Stimulated activated naive B cell treated with anti-CD40 and anti-IgM and Interleukin-4, amounts not matched to agents 10 μg/mL and 1 μg/mL and 100 μg/mL, for 72 hours (primary cell): ENCODE results near the gene MSLN.

Experiments
- ATAC-seq, 2 donors: fragments of 150-1000 bp; cut with Tn5 transposase; replicated peaks; 2 replicates each; pipeline ENCODE4 v1.10.0; 2021; ENCODE audit warnings: moderate library complexity in 1 of 2
- DNase-seq: peaks from one replicate; pipeline ENCODE4 v3.0.0; 2021
- H3K27ac Mint-ChIP-seq: one replicate; pipeline ENCODE4 v1.8.0; 2022; ENCODE audit warnings: mild to moderate bottlenecking, mixed read lengths
- H3K27me3 Mint-ChIP-seq, 2 donors: one replicate each; pipeline ENCODE4 v1.8.0; 2022; ENCODE audit warnings: mixed read lengths in 2 of 2
- H3K36me3 Mint-ChIP-seq, 2 donors: one replicate each; pipeline ENCODE4 v1.8.0; 2022; ENCODE audit warnings: mixed read lengths in 2 of 2, mild to moderate bottlenecking in 1 of 2
- H3K4me1 Mint-ChIP-seq, 2 donors: one replicate each; pipeline ENCODE4 v1.8.0; 2022; ENCODE audit warnings: mixed read lengths in 2 of 2, mild to moderate bottlenecking in 1 of 2
- H3K4me3 Mint-ChIP-seq, 2 donors: one replicate each; pipeline ENCODE4 v1.8.0; 2022; ENCODE audit warnings: mild to moderate bottlenecking in 2 of 2, mixed read lengths in 2 of 2, moderate library complexity in 1 of 2
- H3K9me3 Mint-ChIP-seq, 2 donors: one replicate each; pipeline ENCODE4 v1.8.0; 2022; ENCODE audit warnings: mixed read lengths in 2 of 2, mild to moderate bottlenecking in 1 of 2

The MSLN gene

DNA sequence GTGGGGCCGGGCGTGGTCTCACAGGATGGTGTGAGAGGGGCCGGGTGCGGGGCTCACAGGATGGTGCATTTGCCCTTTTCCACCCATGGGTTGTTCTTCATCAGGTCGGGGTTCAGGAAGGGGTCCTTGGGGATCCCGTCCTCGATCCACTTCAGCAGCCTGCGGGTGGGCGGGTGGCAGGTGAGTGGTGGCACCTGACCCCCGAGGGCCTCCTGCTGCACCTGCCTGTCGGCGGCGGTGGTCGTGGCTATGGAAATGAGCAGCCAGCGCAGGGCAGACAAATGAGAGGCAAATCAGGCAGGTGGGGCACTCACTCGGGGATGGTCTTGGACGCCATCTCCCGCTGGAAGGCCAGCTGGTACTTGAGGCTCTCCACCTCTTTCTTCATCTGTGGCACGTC, 38.1 kb downstream of the MSLN start:
- H3K36me3 Mint-ChIP-seq: peaks cover 27 to 29% of the 10 kb centered on the region in 2 donors
- H3K4me3 Mint-ChIP-seq: no peak overlapping the region
- H3K27me3 Mint-ChIP-seq: peaks cover 15 to 49% of the 10 kb centered on the region in 2 donors

DNA sequence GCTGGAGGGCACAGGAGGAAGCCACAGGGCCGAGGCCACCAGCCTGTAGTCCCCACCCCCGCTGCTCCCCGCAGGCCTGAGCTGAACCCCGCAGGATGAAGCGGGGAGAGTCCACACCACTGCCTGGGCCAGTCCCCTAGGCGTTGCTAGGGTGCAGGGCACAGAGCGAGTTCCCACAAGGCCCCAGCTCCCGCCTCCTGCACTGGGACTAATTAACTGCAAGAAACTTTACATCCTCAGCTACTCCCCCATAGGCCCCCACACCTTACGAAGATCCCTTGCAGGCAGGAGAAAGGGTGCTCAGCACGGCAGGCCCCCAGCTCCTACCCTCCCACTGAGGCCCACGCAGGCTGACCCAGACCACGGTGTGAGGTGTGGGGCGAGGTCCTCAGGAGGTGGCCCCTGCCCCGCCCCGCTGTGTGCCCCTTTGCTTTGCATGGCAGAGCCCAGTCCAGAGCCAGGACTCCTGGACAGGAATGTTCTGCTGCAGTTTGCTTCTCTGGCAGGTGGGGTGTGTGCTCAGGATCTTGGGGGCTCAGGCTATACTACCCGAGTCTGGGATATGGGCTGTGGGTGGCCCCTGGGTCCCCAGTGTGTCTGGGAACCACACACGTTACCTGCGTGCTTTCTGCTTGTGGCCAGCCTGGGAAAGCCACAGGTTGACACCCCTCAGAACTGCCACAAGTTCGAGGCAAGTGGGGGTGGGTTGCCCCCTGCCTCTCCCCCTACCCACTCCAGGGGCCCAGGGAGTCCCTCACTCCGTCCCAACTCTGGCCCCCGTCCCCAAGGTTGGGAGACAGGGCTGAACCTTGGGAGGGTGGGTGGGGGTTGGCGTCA, 38.8 kb downstream of the MSLN start:
- peaks cover 4 to 5% of the 10 kb centered on the region in 2 donors for H3K9me3 Mint-ChIP-seq
- no peak overlapping the region for H3K27ac Mint-ChIP-seq
- no peak for ATAC-seq
- peaks cover 15 to 49% of the 10 kb centered on the region in 2 donors for H3K27me3 Mint-ChIP-seq
- DNase-seq: no peak
- peaks cover 2 to 3% of the 10 kb centered on the region in 2 donors for H3K4me1 Mint-ChIP-seq
- H3K4me3 Mint-ChIP-seq: no peak overlapping the region
- peaks cover 26 to 29% of the 10 kb centered on the region in 2 donors for H3K36me3 Mint-ChIP-seq

More for the DNA sequence above, 38.1 kb downstream of the MSLN start:
- no peak for DNase-seq
- H3K27ac Mint-ChIP-seq: no peak overlapping the region
- peaks cover 4 to 5% of the 10 kb centered on the region in 2 donors for H3K9me3 Mint-ChIP-seq
- peaks cover 0 to 3% of the 10 kb centered on the region in 2 donors for H3K4me1 Mint-ChIP-seq
- no peak for ATAC-seq

DNA sequence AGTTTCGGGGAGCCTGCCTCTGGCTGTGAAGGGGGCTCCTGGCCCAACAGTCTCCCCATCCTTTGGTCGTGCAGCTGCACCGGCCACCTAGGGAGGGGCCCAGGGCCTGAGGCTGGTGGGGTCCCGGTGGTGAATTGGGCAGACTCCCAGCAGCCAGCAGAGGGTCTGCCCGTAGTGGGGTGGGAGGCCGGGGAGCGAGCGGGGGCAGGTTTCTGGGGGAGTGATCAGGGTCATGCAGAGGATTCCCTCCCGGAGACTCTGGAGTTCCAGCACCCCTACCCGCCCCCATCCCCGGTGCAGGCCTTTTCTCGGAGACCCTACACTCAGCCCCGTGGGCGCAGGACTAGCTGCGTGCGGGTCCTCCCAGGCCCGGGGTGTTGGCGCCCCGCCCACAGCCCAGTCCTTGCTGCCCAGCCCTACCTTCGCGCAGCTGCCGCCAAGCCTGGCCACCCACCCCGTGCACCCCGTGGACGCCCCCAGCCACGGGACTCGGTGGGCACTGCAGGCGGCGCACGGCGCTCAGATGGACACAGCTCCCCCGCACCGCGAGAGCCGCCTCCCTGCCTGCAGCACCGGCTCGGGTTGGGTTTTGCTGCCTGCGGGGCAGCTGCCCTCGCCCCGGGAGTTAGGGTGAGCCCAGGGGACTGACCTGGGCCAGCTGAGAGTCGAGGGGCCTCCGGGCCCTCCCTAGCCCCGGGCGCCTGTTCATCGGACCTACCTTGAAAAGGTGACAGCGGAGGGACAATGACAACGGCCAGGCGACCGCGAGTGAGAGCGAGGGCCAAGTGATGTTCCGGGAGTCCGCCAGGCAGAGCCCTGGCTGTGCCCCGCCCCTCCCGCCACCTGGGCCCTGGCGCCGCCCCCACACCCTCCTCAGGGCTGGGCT, 39.7 kb downstream of the MSLN start, which contains the start of gene GNG13:
TSS of gene GNG13 (minus strand) at position 787 of the 886 bp plus-strand sequence. CDS start 1,657 bp downstream, outside the sequence.
- Mint-ChIP-seq H3K27ac (no peak within 1 kb of the TSS), H3K36me3 (peaks cover 26 to 32% of the 10 kb centered on the region in 2 donors), H3K4me3 (no peak within 1 kb of the TSS), H3K9me3 (peaks cover 4 to 5% of the 10 kb centered on the region in 2 donors), H3K4me1 (peaks cover 3 to 4% of the 10 kb centered on the region in 2 donors), H3K27me3 (peaks cover 15 to 49% of the 10 kb centered on the region in 2 donors)
- ATAC-seq (peak; percentile 12 to 22), DNase-seq (no peak)

DNA sequence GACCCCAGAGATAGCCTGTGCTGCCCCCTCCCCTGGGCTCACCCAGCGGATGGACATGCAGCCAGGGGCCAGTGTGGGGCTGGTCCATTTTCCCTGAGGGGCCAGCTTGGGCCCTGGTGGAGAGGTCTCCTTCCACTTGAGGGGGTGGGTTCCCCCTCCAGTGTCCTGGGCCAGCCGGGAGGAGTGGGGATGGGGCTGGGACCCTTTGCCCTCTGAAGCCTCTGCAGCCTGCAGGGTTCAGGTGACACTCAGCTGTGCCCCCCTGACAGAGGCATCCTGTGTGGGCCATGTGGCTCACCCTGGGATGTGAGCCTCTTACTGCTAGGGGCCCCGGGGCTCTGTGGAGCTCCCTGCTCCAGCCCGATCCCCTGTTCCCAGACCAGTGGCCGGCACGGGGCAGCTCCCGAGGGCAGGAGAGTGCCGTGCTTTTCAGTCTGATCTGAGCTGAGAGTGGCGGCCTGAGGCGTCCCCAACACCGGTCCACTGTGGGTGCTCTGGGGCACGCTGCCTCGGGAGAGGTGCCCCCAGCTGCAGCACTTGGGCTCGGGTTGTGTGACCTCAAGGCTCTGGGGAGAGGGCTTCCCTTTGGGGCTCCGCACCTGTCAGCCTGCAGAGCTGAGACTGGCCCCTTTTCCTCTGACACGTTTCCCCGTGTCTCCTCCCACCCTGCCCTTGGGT, 40.4 kb downstream of the MSLN start:
- H3K9me3 Mint-ChIP-seq: peaks cover 4 to 5% of the 10 kb centered on the region in 2 donors
- H3K4me3 Mint-ChIP-seq: no peak overlapping the region
- peak; percentile 16 to 27 for ATAC-seq
- DNase-seq: no peak
- no peak overlapping the region for H3K27ac Mint-ChIP-seq
- peaks cover 0 to 4% of the 10 kb centered on the region in 2 donors for H3K4me1 Mint-ChIP-seq
- H3K36me3 Mint-ChIP-seq: peaks cover 22 to 27% of the 10 kb centered on the region in 2 donors
- H3K27me3 Mint-ChIP-seq: peaks cover 15 to 49% of the 10 kb centered on the region in 2 donors

DNA sequence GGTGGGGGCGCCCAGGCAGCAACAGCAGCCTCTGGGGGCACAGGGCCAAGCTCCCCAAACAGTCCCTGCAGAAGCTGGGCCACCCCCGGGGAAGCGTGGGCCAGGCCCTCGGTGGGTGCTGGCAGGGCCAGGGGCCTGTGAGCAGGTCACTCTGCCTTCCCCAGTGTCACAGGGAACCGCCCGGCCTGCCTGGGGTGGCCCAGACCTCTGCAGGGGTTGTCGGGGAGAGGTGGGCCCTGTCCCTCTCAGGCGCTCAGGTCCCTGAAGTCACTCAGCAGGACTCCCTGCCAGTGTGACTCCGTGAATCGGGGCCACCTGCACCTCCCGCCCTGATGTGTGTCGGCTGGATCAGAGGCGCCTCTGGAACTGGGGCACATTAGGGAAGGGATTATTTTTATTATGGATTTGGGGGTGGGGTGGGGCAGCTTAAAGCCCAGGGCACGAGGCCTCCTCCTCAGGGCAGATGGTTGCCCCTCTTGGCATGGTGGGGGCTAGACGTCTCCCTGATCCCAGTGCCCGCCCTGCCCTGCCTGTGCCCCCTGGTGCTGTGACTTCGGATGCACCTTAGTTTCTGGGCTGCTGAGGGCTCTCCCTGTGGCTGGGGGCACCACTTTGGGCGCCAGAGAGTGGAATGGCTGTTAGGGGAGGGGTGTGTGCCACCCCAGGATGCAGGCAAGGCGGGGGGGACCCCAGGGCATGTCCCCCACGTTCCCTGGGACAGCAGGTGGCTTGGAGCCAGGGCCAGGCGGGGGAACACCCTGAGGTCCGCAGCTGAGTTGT, 41.2 kb downstream of the MSLN start:
- Mint-ChIP-seq H3K27ac (peak overlapping the region; percentile 56), H3K36me3 (peaks cover 19 to 23% of the 10 kb centered on the region in 2 donors), H3K4me3 (no peak overlapping the region), H3K4me1 (peaks cover 0 to 4% of the 10 kb centered on the region in 2 donors), H3K9me3 (peaks cover 4 to 5% of the 10 kb centered on the region in 2 donors), H3K27me3 (peaks cover 15 to 49% of the 10 kb centered on the region in 2 donors)
- peak; percentile 6 to 11 for ATAC-seq
- no peak for DNase-seq

DNA sequence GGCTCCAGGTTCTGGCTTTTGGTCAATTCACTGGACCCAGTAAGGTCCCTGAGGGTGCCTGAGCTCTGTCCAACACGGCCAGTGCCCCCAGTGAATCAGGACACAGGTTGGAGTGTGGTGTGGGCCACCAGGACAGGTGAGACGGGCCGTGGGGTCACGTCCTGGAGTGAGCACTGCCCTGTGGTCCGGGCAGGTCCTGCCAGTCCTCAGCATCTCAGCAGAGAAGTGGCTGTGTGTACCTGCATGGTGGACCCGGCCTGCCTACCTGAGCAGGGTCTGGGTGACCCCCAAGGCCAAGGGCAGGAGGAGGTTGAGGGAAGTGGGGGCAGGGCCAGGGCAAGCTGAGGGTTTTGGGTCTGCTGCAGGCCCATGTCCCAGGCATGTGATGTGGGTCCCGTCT, 41.9 kb downstream of the MSLN start:
- ATAC-seq (no peak), DNase-seq (no peak)
- H3K9me3 Mint-ChIP-seq: peaks cover 4 to 5% of the 10 kb centered on the region in 2 donors
- H3K27me3 Mint-ChIP-seq: peaks cover 15 to 49% of the 10 kb centered on the region in 2 donors
- peaks cover 15 to 18% of the 10 kb centered on the region in 2 donors for H3K36me3 Mint-ChIP-seq
- no peak overlapping the region for H3K4me3 Mint-ChIP-seq
- H3K4me1 Mint-ChIP-seq: peaks cover 0 to 4% of the 10 kb centered on the region in 2 donors
- peak overlapping the region; percentile 25 for H3K27ac Mint-ChIP-seq

DNA sequence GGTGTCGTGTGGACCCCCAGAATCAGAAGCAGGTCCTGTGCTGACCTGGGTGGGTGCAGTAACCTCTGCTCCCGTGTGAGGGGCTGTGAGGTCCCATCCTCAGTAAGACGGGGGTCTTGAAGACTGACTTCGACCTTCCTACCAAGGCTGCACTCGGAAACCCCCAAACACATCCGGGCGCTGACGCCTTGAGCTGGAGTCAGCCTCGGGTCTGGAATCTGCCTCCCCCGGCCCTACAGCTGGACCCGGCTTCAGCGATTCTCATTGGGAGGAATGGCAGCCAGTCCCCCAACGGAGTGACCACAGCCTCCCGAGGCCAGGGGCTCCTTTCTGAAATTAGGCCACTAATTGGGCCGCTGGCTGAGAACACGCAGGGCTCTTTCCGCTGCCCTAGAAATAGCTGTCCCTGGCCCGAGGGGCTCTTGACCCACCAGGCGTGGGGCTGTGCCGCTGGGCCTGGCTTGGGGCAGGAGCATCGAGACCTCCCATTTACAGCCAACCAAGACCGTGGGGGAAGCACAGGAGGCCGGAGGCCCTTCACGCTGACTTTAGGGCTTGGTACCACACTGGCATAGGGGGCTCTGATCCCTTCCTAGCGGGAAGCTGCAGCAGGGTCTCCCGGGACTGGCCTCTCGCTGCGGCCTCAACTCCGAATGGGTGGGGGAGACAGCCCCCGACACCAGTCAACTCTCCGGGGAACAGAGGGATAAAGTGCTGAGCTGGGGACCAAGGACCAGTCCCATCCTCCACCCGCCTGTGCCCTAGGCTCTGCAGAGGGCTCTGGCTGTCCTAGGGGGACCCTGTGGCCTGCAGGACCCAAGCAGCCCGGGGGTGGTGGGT, 42.6 kb downstream of the MSLN start:
- no peak for DNase-seq
- Mint-ChIP-seq H3K9me3 (peaks cover 0 to 2% of the 10 kb centered on the region in 2 donors), H3K4me1 (peaks cover 4 to 10% of the 10 kb centered on the region in 2 donors), H3K27me3 (peaks cover 10 to 43% of the 10 kb centered on the region in 2 donors), H3K36me3 (peaks cover 13 to 15% of the 10 kb centered on the region in 2 donors), H3K27ac (peak overlapping the region; percentile 14), H3K4me3 (no peak overlapping the region)
- no peak for ATAC-seq

DNA sequence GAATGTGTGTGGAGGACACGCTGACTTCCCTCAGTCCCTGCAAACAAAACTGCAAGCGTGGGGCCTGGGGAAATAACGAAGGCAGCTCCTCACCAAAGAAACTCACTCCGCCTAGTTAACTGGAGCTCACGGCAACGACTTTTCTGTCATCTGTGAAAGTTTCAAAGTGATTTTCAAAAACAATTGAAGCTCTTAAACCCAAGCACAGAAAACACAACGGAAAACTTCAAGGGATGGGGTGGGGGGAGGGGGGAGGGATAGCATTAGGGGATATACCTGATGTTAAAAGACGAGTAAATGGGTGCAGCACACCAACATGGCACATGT, 43.2 kb downstream of the MSLN start:
- no peak overlapping the region for H3K4me3 Mint-ChIP-seq
- H3K27ac Mint-ChIP-seq: peak overlapping the region; percentile 14
- no peak for DNase-seq
- no peaks in the 10 kb centered on the region for H3K9me3 Mint-ChIP-seq
- H3K36me3 Mint-ChIP-seq: peaks cover 7 to 9% of the 10 kb centered on the region in 2 donors
- ATAC-seq: no peak
- peaks cover 5 to 37% of the 10 kb centered on the region in 2 donors for H3K27me3 Mint-ChIP-seq
- peaks cover 8 to 14% of the 10 kb centered on the region in 2 donors for H3K4me1 Mint-ChIP-seq

DNA sequence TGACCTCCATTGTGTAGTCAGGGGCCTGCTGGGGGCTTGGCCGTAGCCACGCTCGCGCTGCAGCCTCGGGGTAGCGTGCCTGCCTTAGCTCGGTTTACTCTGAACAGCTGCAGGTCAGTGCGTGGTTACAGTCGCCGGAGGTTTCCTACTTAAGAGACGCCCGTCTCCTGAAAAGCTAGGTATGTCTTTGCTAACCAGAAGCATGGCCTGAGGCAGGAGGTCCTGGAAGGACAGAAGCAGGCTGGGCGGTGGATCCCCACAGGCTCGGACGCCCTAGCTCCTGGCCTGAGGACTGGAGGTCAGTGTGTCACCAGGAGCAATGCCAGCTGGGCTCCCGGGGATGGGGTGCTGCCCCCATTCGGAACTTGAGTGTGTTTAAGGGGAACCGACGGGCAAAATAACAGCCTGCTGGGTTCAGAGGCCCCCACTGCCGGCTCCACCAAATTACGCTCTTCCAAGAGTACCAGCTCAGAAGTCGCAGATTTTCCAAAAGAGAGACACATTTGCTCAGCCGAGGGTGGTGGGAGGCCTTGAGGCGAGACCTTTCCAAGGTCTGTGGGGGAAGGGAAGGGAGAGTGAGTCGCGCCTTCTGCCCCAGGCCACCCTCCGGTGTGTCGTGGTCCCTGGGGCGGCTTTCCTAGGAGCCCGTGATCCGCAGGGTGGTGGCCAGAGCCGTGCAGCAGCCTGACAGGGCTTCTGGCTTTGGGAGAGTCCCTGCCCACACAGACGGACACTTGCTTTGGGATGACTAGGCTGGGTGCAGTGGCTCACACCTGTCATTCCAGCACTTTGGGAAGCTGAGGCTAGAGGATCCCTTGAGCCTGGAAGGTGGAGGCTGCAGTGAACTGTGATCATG, 43.9 kb downstream of the MSLN start:
- H3K27ac Mint-ChIP-seq: peak overlapping the region; percentile 75
- H3K4me3 Mint-ChIP-seq: peak overlapping the region in 1 of 2 donors; percentile 21
- H3K4me1 Mint-ChIP-seq: peaks cover 11 to 20% of the 10 kb centered on the region in 2 donors

DNA sequence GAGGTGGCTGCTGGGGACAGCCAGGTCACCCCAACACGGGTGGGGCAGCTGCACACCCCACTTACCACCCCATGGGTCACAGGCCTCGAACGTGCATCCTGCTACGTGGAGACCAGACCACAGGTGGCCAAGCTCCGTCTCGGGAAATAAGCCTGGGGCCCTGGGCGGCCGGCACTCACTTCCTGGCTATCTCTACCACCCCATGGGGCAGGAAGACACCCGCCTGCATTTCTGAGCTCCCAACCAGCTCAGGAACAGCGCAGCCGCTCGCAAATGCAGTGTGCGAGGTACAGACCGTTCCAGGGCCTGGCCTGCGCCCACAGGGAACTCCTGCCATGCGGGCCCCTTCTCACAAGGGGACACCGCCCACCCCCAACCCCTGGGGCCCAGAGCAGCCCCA, 44.9 kb downstream of the MSLN start:
- H3K36me3 Mint-ChIP-seq: peaks cover 6 to 7% of the 10 kb centered on the region in 2 donors
- no peak for DNase-seq
- H3K27ac Mint-ChIP-seq: no peak overlapping the region
- H3K27me3 Mint-ChIP-seq: peaks cover 4 to 36% of the 10 kb centered on the region in 2 donors
- no peak for ATAC-seq
- no peaks in the 10 kb centered on the region for H3K9me3 Mint-ChIP-seq
- no peak overlapping the region for H3K4me3 Mint-ChIP-seq
- peaks cover 12 to 22% of the 10 kb centered on the region in 2 donors for H3K4me1 Mint-ChIP-seq

More for the DNA sequence above, 43.9 kb downstream of the MSLN start:
- no peak for DNase-seq
- peaks cover 4 to 30% of the 10 kb centered on the region in 2 donors for H3K27me3 Mint-ChIP-seq
- no peaks in the 10 kb centered on the region for H3K9me3 Mint-ChIP-seq
- peaks cover 6 to 7% of the 10 kb centered on the region in 2 donors for H3K36me3 Mint-ChIP-seq
- no peak for ATAC-seq

DNA sequence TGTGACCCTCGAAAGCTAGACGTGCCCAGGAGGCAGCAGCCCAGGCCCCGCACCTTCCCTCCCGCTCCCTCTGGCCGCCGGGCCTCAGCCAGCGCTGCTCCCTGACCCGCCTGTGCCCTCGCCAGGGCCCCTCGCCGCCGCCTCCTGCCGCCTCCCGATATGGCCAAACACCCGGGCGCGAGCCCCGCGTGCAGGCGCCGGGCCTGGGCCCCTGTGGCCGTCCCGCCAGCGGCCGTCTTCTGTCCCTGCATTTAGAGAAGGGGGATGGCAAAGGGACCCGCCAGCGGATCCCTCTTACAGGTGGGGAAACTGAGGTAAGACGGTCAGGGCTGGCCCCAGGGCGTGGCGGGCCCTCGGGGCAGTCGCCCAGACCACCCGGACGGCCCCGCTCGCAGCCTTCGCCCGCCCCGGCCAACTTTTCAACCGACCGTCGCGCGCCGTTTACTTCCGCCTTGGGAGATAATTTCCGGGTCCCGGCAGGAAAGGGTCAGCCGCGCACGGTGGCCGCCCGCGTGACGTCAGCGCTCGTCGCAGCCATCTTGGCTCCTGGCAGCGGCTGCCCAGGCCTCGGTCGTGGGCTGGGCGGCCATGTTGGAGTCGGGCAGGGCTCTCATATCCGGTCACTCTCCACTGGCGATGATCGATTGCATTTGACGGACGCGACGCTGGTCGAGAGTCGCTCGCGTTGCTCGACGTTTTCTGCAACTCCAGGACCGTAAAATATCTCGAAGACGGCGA, 47.0 kb downstream of the MSLN start:
- DNase-seq (peak; percentile 84), ATAC-seq (peak; percentile 94 to 96)
- Mint-ChIP-seq H3K27ac (peak overlapping the region; percentile 96), H3K36me3 (peaks cover 7 to 9% of the 10 kb centered on the region in 2 donors), H3K4me3 (peak overlapping the region; percentile 99), H3K4me1 (peaks cover 12 to 29% of the 10 kb centered on the region in 2 donors), H3K27me3 (peaks cover 8 to 30% of the 10 kb centered on the region in 2 donors), H3K9me3 (no peaks in the 10 kb centered on the region)
